OCI-LY7 (cell line): ENCODE results near the gene PRR7. TPM values are rescaled to one million over a fixed set of nuclear protein-coding genes. Genes with fewer than 3 reads are reported as not detected.
A peak's percentile ranks its signal among the peaks of the same experiment; 100 is the strongest.

Experiments
- BruUV-seq: library from RNA; stranded (reverse); fragments of 400-500 nt; replicated peaks from 2 replicates; lab custom pipeline; 2021; lab: Mats Ljungman, UMichigan
- CTCF ChIA-PET: fragments of 300-600 bp; sonication (Branson Sonifier 250); formaldehyde crosslinking; loops from one replicate; lab custom pipeline; 2022; ENCODE audit warnings: antibody characterized with exemption; ENCODE audit not compliant: unreplicated experiment; lab: Charles Lee
- POLR2A ChIA-PET: fragments of 300-600 bp; sonication (Branson Sonifier 250); formaldehyde crosslinking; loops from one replicate; lab custom pipeline; 2022; ENCODE audit warnings: antibody characterized with exemption; lab: Charles Lee
- DNase-seq: peaks from one replicate; pipeline ENCODE4 v3.0.0-alpha.2; 2015; ENCODE audit warnings: low spot score
- H2AFZ ChIP-seq: fragments of 200-600 bp; sonication (generic), shearing (Covaris generic); 2 replicates; pipeline ENCODE4 v1.6.1; 2014; ENCODE audit warnings: mild to moderate bottlenecking, antibody characterized with exemption, low read length, moderate library complexity
- H3K27ac ChIP-seq: fragments of 200-600 bp; sonication (generic); 2 replicates; pipeline ENCODE4 v1.5.1; 2014; ENCODE audit warnings: mixed run types, low read depth, mild to moderate bottlenecking, moderate library complexity, low read length, inconsistent platforms; ENCODE audit not compliant: poor library complexity, severe bottlenecking
- H3K36me3 ChIP-seq: fragments of 200-600 bp; sonication (generic); 2 replicates; pipeline ENCODE4 v1.6.1; 2014; ENCODE audit warnings: mild to moderate bottlenecking, antibody characterized with exemption, low read length, moderate library complexity, mixed read lengths; ENCODE audit not compliant: insufficient read depth
- H3K4me1 ChIP-seq: fragments of 200-600 bp; sonication (generic); 2 replicates; pipeline ENCODE4 v1.5.1; 2014; ENCODE audit warnings: mild to moderate bottlenecking, low read length; ENCODE audit not compliant: insufficient read depth, poor library complexity, severe bottlenecking
- H3K4me2 ChIP-seq: fragments of 200-600 bp; sonication (generic); 2 replicates; pipeline ENCODE4 v1.6.1; 2014; ENCODE audit warnings: mild to moderate bottlenecking, low read length
- H3K4me3 ChIP-seq: fragments of 200-600 bp; sonication (generic); 2 replicates; pipeline ENCODE4 v1.5.1; 2014; ENCODE audit warnings: mild to moderate bottlenecking, low read depth, low read length; ENCODE audit not compliant: poor library complexity, severe bottlenecking
- H3K79me2 ChIP-seq: fragments of 200-600 bp; sonication (generic); 2 replicates; pipeline ENCODE4 v1.6.1; 2016; ENCODE audit warnings: low read depth, mild to moderate bottlenecking, low read length, moderate library complexity, mixed read lengths; ENCODE audit not compliant: insufficient read depth
- H3K9me2 ChIP-seq: fragments of 200-600 bp; sonication (generic); 2 replicates; pipeline ENCODE4 v1.6.1; 2016; ENCODE audit warnings: mild to moderate bottlenecking, low read length, mixed read lengths; ENCODE audit not compliant: insufficient read depth
- H3K9me3 ChIP-seq: fragments of 200-600 bp; sonication (generic); 2 replicates; pipeline ENCODE4 v1.6.1; 2014; ENCODE audit warnings: mild to moderate bottlenecking, mixed run types, low read length, mixed read lengths
- H4K20me1 ChIP-seq: fragments of 200-600 bp; sonication (generic); 2 replicates; pipeline ENCODE4 v1.6.1; 2014; ENCODE audit warnings: mild to moderate bottlenecking, antibody characterized with exemption, low read length, moderate library complexity, mixed read lengths; ENCODE audit not compliant: insufficient read depth
- EZH2phosphoT487 ChIP-seq: fragments of 200-600 bp; sonication (generic); IDR thresholded peaks from 2 replicates; pipeline ENCODE4 v1.6.1; 2018; ENCODE audit warnings: low read depth, borderline replicate concordance, mild to moderate bottlenecking, mixed run types, antibody characterized with exemption, low read length, moderate library complexity, mixed read lengths
- intact Hi-C: fragments of 100-400 bp; cut with micrococcal nuclease; formaldehyde crosslinking; loops from one replicate; pipeline ENCODE4 v1.10.0; 2022; ENCODE audit not compliant: unreplicated experiment
- total RNA-seq, 2 experiments: library from RNA; depleted of rRNA in 1 of 2; stranded (reverse); fragments of >200 nt in 1 of 2; shearing (Covaris generic) in 1 of 2; gene quantifications; 2 replicates each; pipeline ENCODE4 v1.2.3, GENCODE V29; 2014 to 2022
- TF ChIP-seq, protein P1 (sequence below): fragments of 200-600 bp; sonication (generic); conservative IDR thresholded peaks from 2 replicates; pipeline ENCODE4 v1.5.1; 2014; ENCODE audit warnings: mild to moderate bottlenecking, antibody characterized with exemption, low read length, moderate library complexity, mixed read lengths

PRR7 gene
- total RNA-seq, 2 experiments from 2014 or later: 12.8 to 13.6 TPM

DNA sequence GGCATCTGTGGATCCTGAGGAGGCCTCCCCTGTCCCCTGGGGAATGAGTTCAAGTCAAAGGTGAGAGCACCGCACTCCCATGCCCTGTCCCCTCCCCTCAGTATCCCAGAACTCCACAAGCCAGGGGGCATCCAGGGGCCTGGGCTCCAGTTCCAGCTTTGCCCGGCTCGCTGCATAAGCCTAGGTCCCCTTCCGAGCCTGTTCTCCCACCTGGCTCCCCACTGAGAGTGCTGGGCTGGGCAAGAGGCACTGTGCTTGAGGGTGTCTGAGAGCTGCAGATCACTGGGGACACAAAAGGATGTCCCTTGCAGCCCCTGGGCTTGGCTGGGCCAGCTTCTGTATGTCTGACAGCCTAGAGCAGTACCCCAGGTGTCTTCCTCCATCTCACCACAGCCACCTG lies 58.5 kb downstream of the PRR7 start:
- peaks cover 31% of the 10 kb centered on the region for H3K79me2 ChIP-seq
- peak overlapping the region; percentile 71 for H3K4me2 ChIP-seq
- CTCF ChIA-PET: interaction anchor here (0.6 to 0.7 kb wide), 2 partner anchors 45 to 49 kb away, joined by 3 read pairs; no protein-coding TSS in a partner anchor
- no peaks in the 10 kb centered on the region for H3K9me3 ChIP-seq
- DNase-seq: peak; percentile 70
- H4K20me1 ChIP-seq: no peaks in the 10 kb centered on the region
- intact Hi-C loops: loop anchor here (5.0 to 10.0 kb wide), 2 partner anchors 193 to 610 kb away; partner anchors contain the start of genes MXD3 and N4BP3
- H3K36me3 ChIP-seq: peaks cover 73% of the 10 kb centered on the region
- peak overlapping the region; percentile 8 for H3K4me3 ChIP-seq
- H3K27ac ChIP-seq: peak overlapping the region; percentile 94
- POLR2A ChIA-PET: no interaction called here
- H3K4me1 ChIP-seq: peaks cover 83% of the 10 kb centered on the region
- no peaks in the 10 kb centered on the region for H3K9me2 ChIP-seq
- TF ChIP-seq, protein P1, sequence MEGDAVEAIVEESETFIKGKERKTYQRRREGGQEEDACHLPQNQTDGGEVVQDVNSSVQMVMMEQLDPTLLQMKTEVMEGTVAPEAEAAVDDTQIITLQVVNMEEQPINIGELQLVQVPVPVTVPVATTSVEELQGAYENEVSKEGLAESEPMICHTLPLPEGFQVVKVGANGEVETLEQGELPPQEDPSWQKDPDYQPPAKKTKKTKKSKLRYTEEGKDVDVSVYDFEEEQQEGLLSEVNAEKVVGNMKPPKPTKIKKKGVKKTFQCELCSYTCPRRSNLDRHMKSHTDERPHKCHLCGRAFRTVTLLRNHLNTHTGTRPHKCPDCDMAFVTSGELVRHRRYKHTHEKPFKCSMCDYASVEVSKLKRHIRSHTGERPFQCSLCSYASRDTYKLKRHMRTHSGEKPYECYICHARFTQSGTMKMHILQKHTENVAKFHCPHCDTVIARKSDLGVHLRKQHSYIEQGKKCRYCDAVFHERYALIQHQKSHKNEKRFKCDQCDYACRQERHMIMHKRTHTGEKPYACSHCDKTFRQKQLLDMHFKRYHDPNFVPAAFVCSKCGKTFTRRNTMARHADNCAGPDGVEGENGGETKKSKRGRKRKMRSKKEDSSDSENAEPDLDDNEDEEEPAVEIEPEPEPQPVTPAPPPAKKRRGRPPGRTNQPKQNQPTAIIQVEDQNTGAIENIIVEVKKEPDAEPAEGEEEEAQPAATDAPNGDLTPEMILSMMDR: no peak
- no peak for TF ChIP-seq EZH2phosphoT487
- BruUV-seq: no TSS peak
- no peak overlapping the region for H2AFZ ChIP-seq

Other genes with a start within 250 kb of the PRR7 start
- gene RAB24, start 143.1 kb upstream of the PRR7 start, total RNA-seq (2014; rRNA removed; shearing (Covaris generic)): 25.8 and 43.1 TPM in 2 replicates
- 31.3 and 36.1 TPM in 2 replicates for gene RAB24, start 143.1 kb upstream of the PRR7 start, total RNA-seq (2022)
- gene PRELID1, start 143.0 kb upstream of the PRR7 start, total RNA-seq (2014; rRNA removed; shearing (Covaris generic)): 217 and 249 TPM in 2 replicates
- 203 and 232 TPM in 2 replicates for gene PRELID1, start 143.0 kb upstream of the PRR7 start, total RNA-seq (2022)
- gene MXD3, start 134.9 kb upstream of the PRR7 start, total RNA-seq (2014; rRNA removed; shearing (Covaris generic)): 109 and 130 TPM in 2 replicates
- gene MXD3, start 134.9 kb upstream of the PRR7 start, total RNA-seq (2022): 81.3 and 105 TPM in 2 replicates
- 144 and 151 TPM in 2 replicates for gene LMAN2, start 95.1 kb upstream of the PRR7 start, total RNA-seq (2014; rRNA removed; shearing (Covaris generic))
- gene LMAN2, start 95.1 kb upstream of the PRR7 start, total RNA-seq (2022): 103 and 116 TPM in 2 replicates
- 33.0 and 43.3 TPM in 2 replicates for gene RGS14, start 88.9 kb upstream of the PRR7 start, total RNA-seq (2014; rRNA removed; shearing (Covaris generic))
- gene RGS14, start 88.9 kb upstream of the PRR7 start, total RNA-seq (2022): 41.7 and 46.3 TPM in 2 replicates
- 0.05 and 0.35 TPM in 2 replicates for gene SLC34A1, start 62.4 kb upstream of the PRR7 start, total RNA-seq (2014; rRNA removed; shearing (Covaris generic))
- 0.46 and 0.63 TPM in 2 replicates for gene SLC34A1, start 62.4 kb upstream of the PRR7 start, total RNA-seq (2022)
- gene PFN3, start 46.2 kb upstream of the PRR7 start, total RNA-seq (2014; rRNA removed; shearing (Covaris generic)): not detected in 2 replicates
- gene PFN3, start 46.2 kb upstream of the PRR7 start, total RNA-seq (2022): not detected in 2 replicates
- gene F12, start 37.2 kb upstream of the PRR7 start, total RNA-seq (2014; rRNA removed; shearing (Covaris generic)): 1.2 TPM in 1 of 2 replicates, not detected in the other
- 3.0 and 3.8 TPM in 2 replicates for gene F12, start 37.2 kb upstream of the PRR7 start, total RNA-seq (2022)
- 43.4 and 46.2 TPM in 2 replicates for gene GRK6, start 20.1 kb upstream of the PRR7 start, total RNA-seq (2014; rRNA removed; shearing (Covaris generic))
- gene GRK6, start 20.1 kb upstream of the PRR7 start, total RNA-seq (2022): 99.4 and 102 TPM in 2 replicates
- gene DBN1, start 26.8 kb downstream of the PRR7 start, total RNA-seq (2014; rRNA removed; shearing (Covaris generic)): 11.7 and 17.4 TPM in 2 replicates
- 21.3 and 22.0 TPM in 2 replicates for gene DBN1, start 26.8 kb downstream of the PRR7 start, total RNA-seq (2022)
- 38.8 and 41.4 TPM in 2 replicates for gene PDLIM7, start 50.8 kb downstream of the PRR7 start, total RNA-seq (2014; rRNA removed; shearing (Covaris generic))
- gene PDLIM7, start 50.8 kb downstream of the PRR7 start, total RNA-seq (2022): 58.0 and 78.9 TPM in 2 replicates
- gene DOK3, start 63.0 kb downstream of the PRR7 start, total RNA-seq (2014; rRNA removed; shearing (Covaris generic)): 186 and 197 TPM in 2 replicates
- 260 and 268 TPM in 2 replicates for gene DOK3, start 63.0 kb downstream of the PRR7 start, total RNA-seq (2022)
- 216 and 224 TPM in 2 replicates for gene DDX41, start 70.1 kb downstream of the PRR7 start, total RNA-seq (2014; rRNA removed; shearing (Covaris generic))
- 145 and 169 TPM in 2 replicates for gene DDX41, start 70.1 kb downstream of the PRR7 start, total RNA-seq (2022)
- 63.2 and 92.8 TPM in 2 replicates for gene FAM193B, start 107.7 kb downstream of the PRR7 start, total RNA-seq (2014; rRNA removed; shearing (Covaris generic))
- 104 and 113 TPM in 2 replicates for gene FAM193B, start 107.7 kb downstream of the PRR7 start, total RNA-seq (2022)
- gene TMED9, start 145.4 kb downstream of the PRR7 start, total RNA-seq (2014; rRNA removed; shearing (Covaris generic)): 67.6 and 89.7 TPM in 2 replicates
- gene TMED9, start 145.4 kb downstream of the PRR7 start, total RNA-seq (2022): 125 and 134 TPM in 2 replicates
- 19.8 and 24.9 TPM in 2 replicates for gene B4GALT7, start 153.3 kb downstream of the PRR7 start, total RNA-seq (2014; rRNA removed; shearing (Covaris generic))
- 33.7 and 38.5 TPM in 2 replicates for gene B4GALT7, start 153.3 kb downstream of the PRR7 start, total RNA-seq (2022)